Glomerular endothelial cell (primary cell): Measurements from ENCODE around the gene ANAPC2. TPM values are rescaled to one million over a fixed set of nuclear protein-coding genes. Genes with fewer than 3 reads are reported as not detected.

ENCODE experiments used
- DNase-seq: peaks from one replicate; pipeline ENCODE4 v3.0.0-alpha.2; 2011; ENCODE audit warnings: low read depth, low spot score; ENCODE audit errors: extremely low read depth
- total RNA-seq: library from RNA; depleted of rRNA; stranded (reverse); fragments of >200 nt; gene quantifications from 2 replicates; pipeline ENCODE4 v1.2.3, GENCODE V29; 2015

ANAPC2 gene
- total RNA-seq, 1 donor from 2014 or later = 34.2 TPM

- DNase-seq = no peak
Measured at GRCh38 chr9:137194909-137195308, 6.5 kb upstream of the ANAPC2 start.

- no peak for DNase-seq
Measured at GRCh38 chr9:137194388-137194787, 6.0 kb upstream of the ANAPC2 start.

- no peak for DNase-seq
Measured at GRCh38 chr9:137193771-137194170, 5.4 kb upstream of the ANAPC2 start.

- no peak for DNase-seq
Measured at GRCh38 chr9:137192859-137193258, 4.5 kb upstream of the ANAPC2 start.

GRCh38 chr9:137192448-137192780, 4.1 kb upstream of the ANAPC2 start:
- no peak for DNase-seq

GRCh38 chr9:137191691-137192447, 3.5 kb upstream of the ANAPC2 start:
- DNase-seq = no peak

- no peak for DNase-seq
Measured at GRCh38 chr9:137191245-137191644, 2.9 kb upstream of the ANAPC2 start.

GRCh38 chr9:137190315-137190856, 2.0 kb upstream of the ANAPC2 start:
- no peak for DNase-seq

- DNase-seq = no peak
Measured at GRCh38 chr9:137189297-137190295, 1.2 kb upstream of the ANAPC2 start.

GRCh38 chr9:137188086-137188489, 272 bp downstream of the ANAPC2 start:
- DNase-seq = no peak

GRCh38 chr9:137187386-137187785, 974 bp downstream of the ANAPC2 start:
- no peak for DNase-seq

- no peak for DNase-seq
Measured at GRCh38 chr9:137186385-137186784, 2.0 kb downstream of the ANAPC2 start.

GRCh38 chr9:137185921-137186320, 2.4 kb downstream of the ANAPC2 start:
- no peak for DNase-seq

- no peak for DNase-seq
Measured at GRCh38 chr9:137184881-137185660, 3.3 kb downstream of the ANAPC2 start.

- no peak for DNase-seq
Measured at GRCh38 chr9:137183980-137184595, 4.3 kb downstream of the ANAPC2 start.

GRCh38 chr9:137182836-137183235, 5.5 kb downstream of the ANAPC2 start:
- no peak for DNase-seq

GRCh38 chr9:137181680-137182079, 6.7 kb downstream of the ANAPC2 start:
- DNase-seq = no peak

GRCh38 chr9:137180491-137180890, 7.9 kb downstream of the ANAPC2 start:
- no peak for DNase-seq

- no peak for DNase-seq
Measured at GRCh38 chr9:137179761-137180160, 8.6 kb downstream of the ANAPC2 start.

GRCh38 chr9:137178939-137179630, 9.3 kb downstream of the ANAPC2 start:
- DNase-seq = no peak
